ENCODE results near the gene DNAJC6.

DNAJC6 gene

DNA sequence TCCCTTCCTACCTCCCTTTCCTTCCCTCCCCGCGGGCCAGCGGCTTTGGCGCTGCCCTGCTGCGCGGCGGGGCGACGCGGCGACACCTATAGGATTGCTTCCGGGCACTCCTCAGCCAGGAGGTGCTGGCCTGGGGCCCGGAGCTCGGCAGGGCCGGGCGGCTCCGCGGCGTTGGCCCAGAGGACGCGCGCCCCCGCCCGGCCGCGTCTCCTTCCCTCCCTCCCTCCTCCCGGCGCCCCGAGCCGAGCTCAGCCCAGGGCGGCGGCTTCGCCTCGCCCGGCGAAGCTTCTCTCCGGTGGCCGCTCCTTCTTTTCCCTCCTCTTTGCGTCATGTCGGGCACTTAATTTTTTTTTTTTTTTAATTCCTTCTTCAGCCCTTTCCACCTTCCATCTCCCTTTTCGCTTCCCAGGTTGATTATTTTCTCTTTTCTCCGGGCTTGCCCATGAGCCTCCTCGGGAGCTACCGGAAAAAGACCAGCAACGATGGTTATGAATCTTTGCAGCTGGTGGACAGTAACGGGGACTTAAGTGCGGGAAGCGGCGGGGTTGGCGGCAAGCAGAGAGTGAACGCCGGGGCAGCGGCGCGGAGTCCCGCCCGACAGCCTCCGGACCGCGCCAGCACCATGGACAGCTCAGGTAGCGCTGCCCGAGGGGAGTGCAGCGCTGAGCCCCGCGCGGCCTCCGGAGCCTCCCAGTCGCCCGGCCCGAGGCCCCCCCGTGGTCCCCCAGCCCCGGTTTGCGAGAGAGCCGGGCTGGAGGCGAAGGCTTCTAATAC is at the start of gene DNAJC6:
Gene DNAJC6 (plus strand): TSS at position 240 of the 774 bp plus-strand sequence. CDS start 203 bp downstream, at position 443.
- Mint-ChIP-seq H3K4me3 (peak within 1 kb of the TSS; percentile 87 to 89 (median 88)), H3K27ac (peak within 1 kb of the TSS in 1 of 3 experiments; percentile 53), H3K27me3 (ENCODE audit: low read depth) (peaks cover 72% of the 10 kb centered on the region), H3K4me1 (peaks cover 19% of the 10 kb centered on the region), H3K9me3 (no peaks in the 10 kb centered on the region), H3K36me3 (ENCODE audit: low read depth) (no peaks in the 10 kb centered on the region)
- TF ChIP-seq, protein P1, sequence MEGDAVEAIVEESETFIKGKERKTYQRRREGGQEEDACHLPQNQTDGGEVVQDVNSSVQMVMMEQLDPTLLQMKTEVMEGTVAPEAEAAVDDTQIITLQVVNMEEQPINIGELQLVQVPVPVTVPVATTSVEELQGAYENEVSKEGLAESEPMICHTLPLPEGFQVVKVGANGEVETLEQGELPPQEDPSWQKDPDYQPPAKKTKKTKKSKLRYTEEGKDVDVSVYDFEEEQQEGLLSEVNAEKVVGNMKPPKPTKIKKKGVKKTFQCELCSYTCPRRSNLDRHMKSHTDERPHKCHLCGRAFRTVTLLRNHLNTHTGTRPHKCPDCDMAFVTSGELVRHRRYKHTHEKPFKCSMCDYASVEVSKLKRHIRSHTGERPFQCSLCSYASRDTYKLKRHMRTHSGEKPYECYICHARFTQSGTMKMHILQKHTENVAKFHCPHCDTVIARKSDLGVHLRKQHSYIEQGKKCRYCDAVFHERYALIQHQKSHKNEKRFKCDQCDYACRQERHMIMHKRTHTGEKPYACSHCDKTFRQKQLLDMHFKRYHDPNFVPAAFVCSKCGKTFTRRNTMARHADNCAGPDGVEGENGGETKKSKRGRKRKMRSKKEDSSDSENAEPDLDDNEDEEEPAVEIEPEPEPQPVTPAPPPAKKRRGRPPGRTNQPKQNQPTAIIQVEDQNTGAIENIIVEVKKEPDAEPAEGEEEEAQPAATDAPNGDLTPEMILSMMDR (IDR thresholded peaks at IDR 0.05; ENCODE audit: unreplicated experiment in 3 of 3), result no peak

DNA sequence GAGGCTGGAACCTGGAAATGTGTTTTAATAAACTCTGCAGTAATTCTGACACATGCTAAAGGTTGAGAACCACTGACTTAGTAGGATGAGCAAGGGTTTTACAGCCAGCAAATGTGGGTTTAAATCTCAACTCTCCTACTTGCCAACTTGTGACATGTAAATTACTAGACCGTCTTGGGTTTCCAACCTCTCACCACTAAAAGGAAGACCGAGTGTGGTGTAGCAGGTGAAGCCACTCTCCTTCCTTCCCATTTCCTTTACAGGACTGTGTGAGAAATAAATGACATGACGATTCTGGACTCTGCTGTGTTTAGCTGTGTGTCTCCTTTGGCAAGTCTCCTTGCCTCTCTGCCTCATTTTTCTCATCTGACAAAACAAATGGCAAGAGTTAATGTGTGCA is 49.5 kb upstream of the DNAJC6 start:
- H3K4me1 Mint-ChIP-seq, result peaks cover 14% of the 10 kb centered on the region
- peaks cover 71% of the 10 kb centered on the region for H3K27me3 Mint-ChIP-seq (ENCODE audit: low read depth)
- H3K4me3 Mint-ChIP-seq, result no peak overlapping the region
- H3K9me3 Mint-ChIP-seq, result no peaks in the 10 kb centered on the region
- no peak overlapping the region for H3K27ac Mint-ChIP-seq
- TF ChIP-seq, protein P1 (IDR thresholded peaks at IDR 0.05; ENCODE audit: unreplicated experiment in 3 of 3), result no peak
- H3K36me3 Mint-ChIP-seq (ENCODE audit: low read depth), result no peaks in the 10 kb centered on the region

DNA sequence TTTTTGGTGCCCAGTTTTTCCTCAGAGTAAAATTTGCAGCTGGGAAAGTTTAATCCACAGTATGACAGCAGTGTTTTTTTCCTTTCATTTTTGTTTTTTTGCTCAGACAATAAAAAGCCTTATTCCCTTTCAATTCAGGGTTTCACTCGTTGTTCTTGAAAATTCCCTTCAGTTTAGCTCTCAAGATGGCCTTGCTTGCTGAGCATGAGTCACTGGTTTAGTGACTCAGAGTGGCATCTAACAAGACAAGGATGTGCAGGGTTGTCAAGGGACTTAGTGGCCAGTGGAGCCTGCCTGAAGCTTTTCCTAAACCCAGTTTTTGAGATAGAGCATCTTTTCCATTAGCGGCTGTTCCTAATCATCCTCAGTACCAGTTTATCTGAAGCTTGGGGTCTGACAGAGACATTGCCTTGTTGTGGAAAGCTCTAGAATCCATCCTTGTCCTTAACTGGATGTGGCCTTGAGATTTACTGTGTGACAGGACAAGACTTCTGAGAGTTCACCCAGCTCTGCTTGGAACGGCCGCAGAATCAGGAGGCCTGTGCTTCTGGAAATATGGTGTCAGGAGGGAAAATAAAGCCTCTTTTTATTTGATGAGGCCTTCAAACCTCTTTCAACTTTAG is 48.4 kb upstream of the DNAJC6 start:
- H3K4me1 Mint-ChIP-seq, result peaks cover 9% of the 10 kb centered on the region
- TF ChIP-seq, protein P1 (IDR thresholded peaks at IDR 0.05; ENCODE audit: unreplicated experiment in 3 of 3), result no peak
- H3K4me3 Mint-ChIP-seq, result no peak overlapping the region
- H3K36me3 Mint-ChIP-seq (ENCODE audit: low read depth), result no peaks in the 10 kb centered on the region
- peaks cover 69% of the 10 kb centered on the region for H3K27me3 Mint-ChIP-seq (ENCODE audit: low read depth)
- no peak overlapping the region for H3K27ac Mint-ChIP-seq
- H3K9me3 Mint-ChIP-seq, result no peaks in the 10 kb centered on the region

DNA sequence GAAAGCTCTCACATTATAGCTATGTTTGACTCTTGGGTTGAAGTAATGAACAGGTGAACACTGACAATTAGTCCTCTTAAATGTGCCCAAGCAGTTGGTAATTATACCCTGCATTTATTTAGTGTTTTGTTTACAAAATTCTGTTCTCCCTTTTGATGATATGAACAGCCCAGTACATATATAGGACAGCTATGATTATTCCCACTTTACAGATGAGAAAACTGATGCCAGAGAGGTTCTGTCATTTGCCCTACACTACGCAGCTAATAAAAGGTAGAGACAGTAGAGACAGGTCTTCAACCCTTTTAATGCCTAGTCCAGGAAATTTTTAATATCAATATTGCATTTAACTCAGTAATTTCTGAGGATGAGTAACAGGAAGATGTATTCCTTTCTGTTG is 46.1 kb upstream of the DNAJC6 start:
- Mint-ChIP-seq H3K27me3 (ENCODE audit: low read depth) (peaks cover 78% of the 10 kb centered on the region), H3K27ac (no peak overlapping the region), H3K4me3 (no peak overlapping the region), H3K9me3 (no peaks in the 10 kb centered on the region), H3K36me3 (ENCODE audit: low read depth) (no peaks in the 10 kb centered on the region), H3K4me1 (peaks cover 9% of the 10 kb centered on the region)
- TF ChIP-seq, protein P1 (IDR thresholded peaks at IDR 0.05; ENCODE audit: unreplicated experiment in 3 of 3), result no peak

DNA sequence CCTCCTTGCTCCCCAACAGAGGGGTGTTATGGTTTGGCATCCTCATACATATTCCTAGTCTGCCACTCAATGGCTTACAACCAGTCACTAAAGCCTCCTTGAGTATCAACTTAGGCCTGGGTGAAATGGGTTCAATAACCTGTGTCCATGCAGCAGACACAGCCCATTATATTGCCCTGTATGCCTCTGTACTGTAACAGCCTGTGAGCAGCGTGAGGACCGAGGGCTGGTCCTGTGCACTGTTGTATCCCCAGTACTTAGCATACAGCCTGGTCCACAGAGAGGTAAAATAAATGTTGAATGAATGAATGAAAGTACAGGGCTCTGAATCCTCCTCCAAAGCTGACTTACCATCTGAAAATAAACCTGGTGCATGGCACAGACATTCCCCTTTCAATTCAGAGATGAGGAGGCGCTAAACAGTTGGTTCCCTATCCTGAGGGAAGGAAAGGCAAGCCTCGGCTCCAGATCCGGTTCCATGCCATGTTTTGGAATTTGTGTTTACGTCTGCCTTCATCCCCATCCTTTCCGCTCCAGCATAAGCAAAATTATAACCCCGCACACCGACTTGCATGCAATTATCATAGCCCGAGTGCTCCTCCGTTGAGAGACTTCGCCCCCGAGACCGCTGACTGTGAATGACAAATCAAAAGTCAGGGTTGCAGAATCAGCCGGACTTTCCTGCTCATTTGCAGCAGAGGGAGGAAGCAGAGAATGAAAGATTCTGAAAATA is 45.0 kb upstream of the DNAJC6 start:
- Mint-ChIP-seq H3K36me3 (ENCODE audit: low read depth) (no peaks in the 10 kb centered on the region), H3K4me1 (peaks cover 9% of the 10 kb centered on the region), H3K9me3 (no peaks in the 10 kb centered on the region), H3K27ac (no peak overlapping the region), H3K27me3 (ENCODE audit: low read depth) (peaks cover 70% of the 10 kb centered on the region), H3K4me3 (peak overlapping the region; percentile 75 to 80 (median 78))
- TF ChIP-seq, protein P1 (IDR thresholded peaks at IDR 0.05; ENCODE audit: unreplicated experiment in 3 of 3), result no peak

Data from nephron (organoid).